T-helper 1 cell treated with Interleukin-12 subunit alpha and Interleukin-12 subunit beta and Interleukin-4 antibody, amounts not matched to agents 30 ng/mL and 1 ng/mL, for 36 hours (primary cell): ENCODE data around the gene TBC1D9. TPM values are rescaled to one million over a fixed set of nuclear protein-coding genes. Genes with fewer than 3 reads are reported as not detected.

ENCODE experiments used
- intact Hi-C: fragments of 100-400 bp; cut with micrococcal nuclease; formaldehyde crosslinking; loops from one replicate; pipeline ENCODE4 v1.15.1; 2024
- total RNA-seq: library from RNA; stranded (reverse); gene quantifications from 2 replicates; pipeline ENCODE4 v1.2.3, GENCODE V29; 2022

Gene TBC1D9
- total RNA-seq, 1 donor from 2014 or later = 0.02 TPM

- intact Hi-C loops = no loop called here
Measured at GRCh38 chr4:140695483-140695882, 60.7 kb downstream of the TBC1D9 start.

- intact Hi-C loops = no loop called here
Measured at GRCh38 chr4:140693562-140693961, 62.6 kb downstream of the TBC1D9 start.

- intact Hi-C loops = no loop called here
Measured at GRCh38 chr4:140691369-140691768, 64.8 kb downstream of the TBC1D9 start.

- intact Hi-C loops = no loop called here
Measured at GRCh38 chr4:140690093-140690492, 66.1 kb downstream of the TBC1D9 start.

GRCh38 chr4:140689623-140690022 is 66.6 kb downstream of the TBC1D9 start:
- intact Hi-C loops = no loop called here

GRCh38 chr4:140688711-140689598 is 67.2 kb downstream of the TBC1D9 start:
- intact Hi-C loops = no loop called here

- intact Hi-C loops = no loop called here
Measured at GRCh38 chr4:140686796-140687195, 69.4 kb downstream of the TBC1D9 start.

- intact Hi-C loops = no loop called here
Measured at GRCh38 chr4:140684314-140684713, 71.9 kb downstream of the TBC1D9 start.

GRCh38 chr4:140681201-140681600 is 75.0 kb downstream of the TBC1D9 start:
- intact Hi-C loops = no loop called here

GRCh38 chr4:140680686-140681085 is 75.5 kb downstream of the TBC1D9 start:
- intact Hi-C loops = no loop called here

GRCh38 chr4:140679576-140679975 is 76.6 kb downstream of the TBC1D9 start:
- intact Hi-C loops = no loop called here

- intact Hi-C loops = no loop called here
Measured at GRCh38 chr4:140675599-140676231, 80.5 kb downstream of the TBC1D9 start.

GRCh38 chr4:140673729-140674128 is 82.5 kb downstream of the TBC1D9 start:
- intact Hi-C loops = no loop called here

- intact Hi-C loops = no loop called here
Measured at GRCh38 chr4:140672416-140672815, 83.8 kb downstream of the TBC1D9 start.

GRCh38 chr4:140668111-140668510 is 88.1 kb downstream of the TBC1D9 start:
- intact Hi-C loops = no loop called here

GRCh38 chr4:140666889-140667614 is 89.1 kb downstream of the TBC1D9 start:
- intact Hi-C loops = no loop called here

GRCh38 chr4:140662082-140662869 is 93.9 kb downstream of the TBC1D9 start:
- intact Hi-C loops = no loop called here

- intact Hi-C loops = no loop called here
Measured at GRCh38 chr4:140661550-140661949, 94.6 kb downstream of the TBC1D9 start.

GRCh38 chr4:140659943-140660700 is 96.1 kb downstream of the TBC1D9 start:
- intact Hi-C loops = no loop called here

- intact Hi-C loops = no loop called here
Measured at GRCh38 chr4:140654495-140654814, 101.7 kb downstream of the TBC1D9 start.
